Renal cortex interstitium (tissue), 11 donors: ENCODE measurements around the gene SPRED3. TPM values are rescaled to one million over a fixed set of nuclear protein-coding genes. Genes with fewer than 3 reads are reported as not detected.
"Not testable (repeated sequence)": the region's sequence is repeated elsewhere in the genome, so short reads cannot be mapped to it uniquely, and the experiment has no call there.

ENCODE experiments used
- DNase-seq, 11 donors: peaks; one replicate each; pipeline ENCODE4 v3.0.0-alpha.2; 2013; ENCODE audit warnings: low read depth in 9 of 11, low spot score in 4 of 11; ENCODE audit errors: extremely low read depth in 1 of 11
- polyA plus RNA-seq, 3 donors: library from polyadenylated mRNA; unstranded; fragments of 120-200 nt; gene quantifications; one replicate each; pipeline ENCODE4 v1.2.1, GENCODE V29; 2013; ENCODE audit not compliant: insufficient read length in 3 of 3

The SPRED3 gene
- polyA plus RNA-seq, 3 donors = 0.80 to 1.6 (median 0.90) TPM

GRCh38 chr19:38387550-38388348 is 748 bp upstream of the SPRED3 start, which contains the start of gene GGN:
TSS of gene GGN (minus strand) at chr19:38388034. CDS start at chr19:38387261, 773 bp downstream.
- DNase-seq = peak in 6 of 11 donors; percentile 53 to 77 (median 61)

DNA sequence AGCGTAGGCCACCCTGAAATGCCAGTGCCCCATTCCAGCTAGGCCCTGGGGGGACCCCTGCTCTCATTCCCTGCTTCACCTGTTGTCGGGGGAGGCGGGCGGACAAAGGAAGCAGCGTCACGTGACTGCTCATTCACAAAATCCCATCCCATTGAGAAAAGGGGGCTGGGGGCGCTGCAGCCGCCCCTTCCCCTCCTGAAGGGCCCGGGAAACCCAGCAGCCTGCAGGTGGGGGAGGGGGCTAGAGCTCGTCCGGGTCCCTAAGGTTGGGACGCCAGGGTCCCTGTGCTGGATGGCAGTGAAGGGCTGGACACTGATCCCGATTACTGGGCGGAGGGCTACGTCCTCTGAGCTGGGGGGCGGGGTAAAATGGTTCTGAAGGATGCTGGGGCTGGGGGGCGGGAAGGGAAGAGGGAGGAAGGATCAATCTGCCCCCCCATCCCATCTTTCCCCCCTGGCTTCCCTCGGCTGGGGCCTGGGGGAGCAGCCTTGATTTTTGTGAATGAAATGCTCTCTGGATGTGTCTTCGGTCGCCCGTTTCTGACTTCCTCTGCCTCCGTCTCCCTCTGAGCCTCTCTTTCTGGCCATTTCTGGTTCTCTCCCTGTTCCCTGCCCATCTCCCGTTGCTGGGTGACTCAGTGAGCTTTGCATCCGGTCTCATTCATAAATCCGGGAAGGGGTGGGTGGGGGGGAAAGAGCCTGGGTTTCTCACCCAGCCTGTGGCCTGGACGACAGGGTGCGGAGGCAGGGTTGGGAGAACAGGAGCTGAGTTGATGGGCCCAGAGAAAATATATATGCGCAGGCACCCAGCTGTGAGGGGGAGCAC is 816 bp downstream of the SPRED3 start:
- no peak for DNase-seq

DNA sequence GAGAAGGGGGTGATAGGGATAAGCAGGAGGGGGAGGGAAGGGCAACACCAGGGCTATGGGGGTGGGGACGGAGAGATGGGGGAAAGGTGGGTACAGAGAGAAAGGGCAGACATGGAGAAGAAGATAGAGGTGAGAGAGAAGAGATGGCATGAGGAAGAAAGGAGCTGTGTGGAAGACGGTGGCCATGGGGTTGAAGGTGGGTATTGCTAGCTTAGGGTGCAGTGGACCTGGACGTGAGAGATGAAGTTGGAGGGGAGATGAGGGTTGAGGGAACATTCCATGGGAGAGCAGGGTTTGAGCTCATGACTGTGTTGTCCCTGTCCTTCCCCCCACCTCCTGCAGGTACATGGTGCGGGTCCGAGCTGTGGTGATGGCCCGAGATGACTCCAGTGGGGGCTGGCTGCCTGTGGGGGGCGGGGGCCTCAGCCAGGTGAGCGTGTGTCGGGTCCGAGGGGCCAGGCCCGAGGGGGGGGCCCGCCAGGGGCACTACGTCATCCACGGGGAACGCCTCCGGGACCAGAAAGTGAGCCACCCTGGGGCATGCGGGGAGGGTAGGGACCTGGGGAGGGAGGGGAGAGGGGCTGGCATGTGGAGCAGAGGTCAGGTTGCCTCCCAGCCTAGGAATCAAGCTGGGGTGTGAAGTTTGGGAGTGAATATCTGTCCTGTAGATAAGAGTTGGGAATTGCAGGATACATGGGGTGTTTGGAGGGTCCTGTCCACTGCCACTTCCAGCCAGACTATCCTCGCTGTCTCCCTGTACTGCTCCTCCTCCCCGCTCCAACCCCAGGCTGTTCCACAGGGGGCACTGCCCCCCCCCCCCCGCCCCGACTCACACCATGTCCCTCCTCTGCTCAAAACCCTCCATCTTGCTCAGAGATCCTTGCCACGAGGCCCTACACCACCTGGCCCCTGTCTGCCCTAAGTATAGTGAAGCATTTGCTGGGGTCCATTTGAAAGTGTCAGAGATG is 1.7 kb downstream of the SPRED3 start:
- DNase-seq = no peak

GRCh38 chr19:38391911-38392464 is 3.5 kb downstream of the SPRED3 start:
- DNase-seq = no peak

DNA sequence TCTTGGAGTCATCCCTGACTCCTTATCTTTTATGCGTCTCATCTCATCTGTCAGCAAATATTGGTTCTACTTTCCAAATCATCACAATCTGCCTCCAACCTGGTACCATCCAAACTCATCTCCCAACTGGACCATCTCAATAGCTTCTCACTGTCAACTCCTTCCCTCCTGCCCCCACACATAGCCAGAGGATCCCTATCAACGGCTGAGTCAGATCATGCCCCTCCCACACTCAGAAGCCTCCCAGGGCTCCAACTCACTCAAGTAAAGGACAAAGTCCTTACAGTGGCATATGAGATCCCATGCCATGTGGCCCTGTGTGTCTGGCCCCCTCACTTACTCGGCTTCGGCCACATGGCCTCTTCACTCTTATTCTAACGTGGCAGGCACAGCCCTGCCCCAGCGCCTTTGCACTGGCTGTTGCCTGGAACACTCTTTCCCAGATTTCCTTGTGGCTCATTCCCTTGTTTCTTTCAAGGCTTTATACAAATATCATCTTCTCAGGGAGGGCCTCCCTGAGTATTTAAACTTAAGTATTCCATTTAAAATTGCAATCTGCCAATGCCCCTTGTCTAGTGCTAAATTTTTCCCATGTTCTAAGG is 4.3 kb downstream of the SPRED3 start:
- DNase-seq = no peak

GRCh38 chr19:38394488-38394887 is 6.0 kb downstream of the SPRED3 start:
- peak in 1 of 11 donors; percentile 59 for DNase-seq

GRCh38 chr19:38395381-38396114 is 7.1 kb downstream of the SPRED3 start:
- DNase-seq = no peak

GRCh38 chr19:38399081-38399480 is 10.6 kb downstream of the SPRED3 start:
- DNase-seq = no peak

DNA sequence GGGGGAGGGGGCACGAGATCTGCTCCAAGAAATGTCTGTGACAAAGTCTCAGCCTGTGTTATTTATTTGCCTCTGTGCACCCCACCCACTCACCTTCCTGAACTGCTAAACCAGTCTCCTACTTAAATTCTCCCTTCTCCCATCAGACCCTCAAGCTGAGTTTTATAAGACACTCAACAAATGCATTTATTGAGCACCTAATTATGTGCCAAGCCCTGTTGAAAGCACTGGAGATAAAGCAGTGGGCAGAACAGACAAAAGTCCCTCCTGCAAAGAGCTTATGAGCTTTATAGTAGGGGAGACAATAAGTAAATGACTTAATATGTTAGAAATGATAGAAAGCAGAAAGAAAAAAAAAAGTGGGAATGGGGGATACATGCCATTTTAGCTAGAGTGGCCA is 11.0 kb downstream of the SPRED3 start:
- DNase-seq = no peak

- DNase-seq = no peak
Measured at GRCh38 chr19:38400361-38400760, 11.9 kb downstream of the SPRED3 start.

DNA sequence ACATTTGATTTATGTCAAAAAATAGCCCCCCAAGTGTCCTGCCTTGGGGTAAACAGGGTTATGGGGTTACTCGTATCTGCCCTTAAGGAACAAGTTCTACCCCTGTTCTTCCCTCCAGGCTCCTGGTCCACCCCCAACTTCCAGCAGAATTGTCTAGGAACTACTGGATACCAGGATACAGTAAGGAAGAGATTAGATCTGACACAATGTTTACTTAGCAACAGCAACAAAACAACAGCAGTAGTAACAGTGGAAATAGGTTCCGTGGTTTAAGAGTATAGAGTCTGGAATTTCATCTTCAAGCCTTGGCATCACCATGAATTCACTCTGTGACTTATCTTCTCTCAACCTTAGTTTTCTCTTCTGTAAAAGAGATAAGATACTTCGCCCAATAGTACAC is 12.7 kb downstream of the SPRED3 start:
- DNase-seq = no peak

- DNase-seq = no peak
Measured at GRCh38 chr19:38402623-38402966, 14.1 kb downstream of the SPRED3 start.

DNA sequence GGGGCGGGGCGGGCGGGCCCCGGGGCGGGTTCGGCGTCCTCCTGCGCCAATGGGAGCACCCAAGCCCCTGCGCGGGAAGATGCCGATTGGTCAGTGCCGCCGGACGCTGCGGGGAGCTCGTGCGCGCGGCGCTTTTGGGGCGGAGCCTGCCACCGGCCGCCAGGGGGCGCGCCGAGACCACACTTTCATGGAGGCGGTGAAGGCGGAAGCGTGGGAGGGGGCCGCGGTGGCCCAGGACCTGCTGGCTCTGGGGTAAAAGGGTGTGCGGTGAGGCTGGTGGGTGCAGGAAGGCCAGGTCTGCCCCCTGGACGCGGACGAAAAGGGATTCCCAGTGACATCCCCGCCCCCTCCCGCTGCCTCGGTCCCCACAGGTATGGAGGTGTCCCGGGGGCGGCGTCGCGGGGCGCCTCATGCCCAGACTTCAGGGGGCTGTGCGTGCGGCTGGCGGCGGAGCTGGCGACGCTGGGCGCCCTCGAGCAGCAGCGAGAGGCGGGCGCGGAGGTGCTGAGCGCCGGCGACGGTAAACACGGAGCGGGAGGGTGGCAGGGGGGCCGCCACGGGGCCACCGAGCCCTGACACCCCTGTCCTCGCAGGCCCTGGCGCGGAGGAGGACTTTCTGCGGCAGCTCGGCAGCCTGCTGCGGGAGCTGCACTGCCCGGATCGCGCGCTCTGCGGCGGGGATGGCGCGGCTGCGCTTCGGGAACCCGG is 14.6 kb downstream of the SPRED3 start, which contains the start of gene FAM98C:
Gene FAM98C (plus strand): TSS at position 127 of the 708 bp plus-strand sequence. CDS start 61 bp downstream, at position 188.
- peak; percentile 88 to 97 (median 95) for DNase-seq

DNA sequence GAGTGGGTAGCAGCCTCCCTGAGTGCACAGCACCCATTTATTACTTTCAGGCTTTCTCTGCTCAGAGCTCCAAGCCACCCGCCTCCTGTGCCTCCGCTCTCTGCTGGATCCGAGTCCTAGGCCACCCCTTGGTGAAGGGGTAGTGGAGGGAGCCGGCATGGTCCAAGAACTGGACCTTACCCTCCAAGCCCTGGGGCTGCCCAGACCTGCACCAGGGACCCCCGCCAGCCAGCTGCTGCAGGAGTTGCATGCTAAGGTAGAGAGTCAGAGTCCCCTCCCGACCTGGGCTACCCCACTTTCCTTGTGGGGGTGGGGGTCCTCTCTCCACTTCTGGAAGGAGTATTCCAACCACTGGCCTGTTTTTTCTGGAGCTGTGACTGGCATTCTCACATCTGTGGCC is 16.4 kb downstream of the SPRED3 start:
- DNase-seq = no peak

GRCh38 chr19:38405276-38405675 is 16.8 kb downstream of the SPRED3 start:
- DNase-seq = no peak

- no peak for DNase-seq
Measured at GRCh38 chr19:38409631-38410133, 21.2 kb downstream of the SPRED3 start.

DNA sequence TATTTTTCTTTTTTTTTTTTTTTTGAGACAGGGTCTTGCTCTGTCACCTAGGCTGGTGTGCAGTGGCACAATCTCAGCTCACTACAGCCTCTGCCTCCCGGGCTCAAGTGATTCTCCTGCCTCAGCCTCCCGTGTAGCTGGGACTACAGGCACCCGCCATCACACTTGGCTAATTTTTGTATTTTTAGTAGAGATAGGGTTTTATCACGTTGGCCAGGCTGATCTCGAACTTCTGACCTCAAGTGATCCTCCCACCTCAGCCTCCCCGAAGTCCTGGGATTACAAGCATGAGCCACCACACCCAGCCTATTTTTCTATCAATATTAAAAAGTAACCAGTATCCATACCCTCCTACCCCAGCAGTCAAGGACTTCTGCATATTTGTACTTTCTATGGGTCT is 21.9 kb downstream of the SPRED3 start:
- not testable (repeated sequence) for DNase-seq
